ENCODE data around the gene ZC3H8.

Gene ZC3H8

DNA sequence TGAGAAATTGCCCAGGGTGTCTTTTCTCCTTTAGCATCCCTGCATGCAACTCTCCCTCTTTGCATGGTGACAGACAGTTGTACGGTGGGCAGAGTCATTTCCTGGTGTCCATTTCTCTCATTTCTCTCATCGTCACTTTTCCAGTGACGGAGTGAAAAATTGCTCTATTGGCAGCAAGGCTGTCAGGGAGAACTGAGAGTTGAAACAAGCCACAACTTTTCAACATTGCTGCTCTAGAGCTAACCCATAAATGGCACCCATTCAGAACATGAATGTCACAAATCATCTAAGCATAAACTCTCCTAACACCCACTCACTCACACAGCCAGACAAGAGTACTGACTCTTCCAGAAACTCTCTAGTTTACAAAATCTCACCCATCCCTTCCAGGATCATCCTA, 55.7 kb downstream of the ZC3H8 start:
- Histone ChIP-seq H3K36me3 (ENCODE audit: control insufficient read depth in 5 of 5, insufficient read depth in 5 of 5, low read length in 5 of 5) (peaks cover 0 to 4% (median 0%) of the 10 kb centered on the region in 5 donors), H3K9ac (ENCODE audit: low read length in 5 of 5) (no peak overlapping the region), H3K4me3 (ENCODE audit: low read depth in 1 of 5, low read length in 5 of 5) (no peak overlapping the region)

DNA sequence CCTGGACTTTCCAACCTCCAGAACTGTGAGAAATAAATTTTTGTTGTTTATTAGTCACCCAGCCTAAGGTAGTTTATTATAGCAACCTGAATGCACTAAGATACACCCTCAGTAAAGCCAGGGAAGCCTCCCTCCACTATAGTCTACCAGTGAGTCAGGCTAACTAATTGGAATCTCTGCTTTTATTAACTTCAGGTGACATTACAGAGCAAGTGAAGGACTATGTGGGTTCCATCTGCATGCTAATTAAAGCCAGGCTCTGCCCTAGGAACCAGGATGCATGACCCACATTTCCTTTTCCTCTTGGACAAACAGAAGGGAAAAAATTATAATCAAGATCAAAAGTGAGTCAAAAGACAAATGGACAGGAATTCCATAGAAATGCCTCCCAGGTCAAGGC, 56.1 kb downstream of the ZC3H8 start:
- Histone ChIP-seq H3K4me3 (ENCODE audit: low read depth in 1 of 5, low read length in 5 of 5) (no peak overlapping the region), H3K4me1 (ENCODE audit: control insufficient read depth in 5 of 5, insufficient read depth in 5 of 5, low read length in 5 of 5) (no peaks in the 10 kb centered on the region), H3K9me3 (ENCODE audit: control insufficient read depth in 5 of 5, low read length in 5 of 5) (peaks cover 0 to 5% (median 0%) of the 10 kb centered on the region in 5 donors), H3K27ac (ENCODE audit: low read depth, low read length) (no peak overlapping the region), H3K36me3 (ENCODE audit: control insufficient read depth in 5 of 5, insufficient read depth in 5 of 5, low read length in 5 of 5) (peaks cover 0 to 4% (median 0%) of the 10 kb centered on the region in 5 donors), H3K9ac (ENCODE audit: low read length in 5 of 5) (no peak overlapping the region), H3K27me3 (ENCODE audit: control insufficient read depth in 5 of 5, insufficient read depth in 4 of 5, low read length in 5 of 5) (no peaks in the 10 kb centered on the region)

More for the DNA sequence above, 55.7 kb downstream of the ZC3H8 start:
- peaks cover 0 to 8% (median 4%) of the 10 kb centered on the region in 5 donors for H3K9me3 ChIP-seq (ENCODE audit: control insufficient read depth in 5 of 5, low read length in 5 of 5)
- H3K4me1 ChIP-seq (ENCODE audit: control insufficient read depth in 5 of 5, insufficient read depth in 5 of 5, low read length in 5 of 5) = no peaks in the 10 kb centered on the region
- no peak overlapping the region for H3K27ac ChIP-seq (ENCODE audit: low read depth, low read length)
- H3K27me3 ChIP-seq (ENCODE audit: control insufficient read depth in 5 of 5, insufficient read depth in 4 of 5, low read length in 5 of 5) = no peaks in the 10 kb centered on the region

DNA sequence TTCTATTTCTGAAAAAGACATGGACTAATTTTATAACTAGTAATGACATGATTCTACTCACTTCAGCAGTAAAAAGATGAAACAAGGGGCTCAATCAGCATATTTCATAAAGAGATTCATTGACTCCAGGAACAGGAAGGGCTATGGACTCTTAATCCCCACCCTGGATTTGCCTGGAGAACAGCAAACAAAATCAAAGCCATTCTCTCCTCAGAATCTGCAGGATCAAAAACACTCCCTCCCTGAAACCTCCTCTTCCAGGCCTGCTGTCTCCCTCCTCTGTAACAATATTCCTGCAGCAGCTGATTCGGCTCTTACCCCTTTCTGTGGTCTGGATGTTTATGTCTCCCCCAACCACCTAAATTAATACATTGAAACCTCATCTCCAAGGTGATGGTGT, 57.0 kb downstream of the ZC3H8 start:
- Histone ChIP-seq H3K27ac (ENCODE audit: low read depth, low read length) (no peak overlapping the region), H3K9me3 (ENCODE audit: control insufficient read depth in 5 of 5, low read length in 5 of 5) (peaks cover 0 to 2% (median 0%) of the 10 kb centered on the region in 5 donors), H3K4me1 (ENCODE audit: control insufficient read depth in 5 of 5, insufficient read depth in 5 of 5, low read length in 5 of 5) (no peaks in the 10 kb centered on the region), H3K9ac (ENCODE audit: low read length in 5 of 5) (no peak overlapping the region), H3K4me3 (ENCODE audit: low read depth in 1 of 5, low read length in 5 of 5) (no peak overlapping the region), H3K36me3 (ENCODE audit: control insufficient read depth in 5 of 5, insufficient read depth in 5 of 5, low read length in 5 of 5) (no peaks in the 10 kb centered on the region), H3K27me3 (ENCODE audit: control insufficient read depth in 5 of 5, insufficient read depth in 4 of 5, low read length in 5 of 5) (no peaks in the 10 kb centered on the region)

DNA sequence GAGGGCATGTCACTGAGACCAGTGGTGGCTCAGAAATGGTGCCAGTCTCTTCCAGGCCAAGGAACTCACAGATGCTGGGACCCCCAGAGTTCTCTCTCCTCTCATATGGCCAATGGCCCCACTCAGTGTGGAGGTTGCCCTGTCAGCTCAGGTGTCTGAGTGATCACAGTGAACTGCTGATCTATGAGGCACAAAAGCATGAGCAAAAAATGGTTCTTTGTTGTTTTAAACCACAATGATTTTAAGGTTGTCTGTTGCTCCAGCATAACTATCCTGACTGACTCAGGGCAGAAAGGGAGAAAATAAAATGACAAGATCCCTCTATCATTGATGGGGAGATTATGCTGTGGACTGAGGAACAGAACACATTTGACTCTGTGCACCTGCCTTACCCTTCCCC, 58.9 kb downstream of the ZC3H8 start:
- Histone ChIP-seq H3K27me3 (ENCODE audit: control insufficient read depth in 5 of 5, insufficient read depth in 4 of 5, low read length in 5 of 5) (no peaks in the 10 kb centered on the region), H3K4me3 (ENCODE audit: low read depth in 1 of 5, low read length in 5 of 5) (no peak overlapping the region), H3K27ac (ENCODE audit: low read depth, low read length) (no peak overlapping the region), H3K4me1 (ENCODE audit: control insufficient read depth in 5 of 5, insufficient read depth in 5 of 5, low read length in 5 of 5) (no peaks in the 10 kb centered on the region), H3K9me3 (ENCODE audit: control insufficient read depth in 5 of 5, low read length in 5 of 5) (no peaks in the 10 kb centered on the region), H3K9ac (ENCODE audit: low read length in 5 of 5) (no peak overlapping the region), H3K36me3 (ENCODE audit: control insufficient read depth in 5 of 5, insufficient read depth in 5 of 5, low read length in 5 of 5) (no peaks in the 10 kb centered on the region)

DNA sequence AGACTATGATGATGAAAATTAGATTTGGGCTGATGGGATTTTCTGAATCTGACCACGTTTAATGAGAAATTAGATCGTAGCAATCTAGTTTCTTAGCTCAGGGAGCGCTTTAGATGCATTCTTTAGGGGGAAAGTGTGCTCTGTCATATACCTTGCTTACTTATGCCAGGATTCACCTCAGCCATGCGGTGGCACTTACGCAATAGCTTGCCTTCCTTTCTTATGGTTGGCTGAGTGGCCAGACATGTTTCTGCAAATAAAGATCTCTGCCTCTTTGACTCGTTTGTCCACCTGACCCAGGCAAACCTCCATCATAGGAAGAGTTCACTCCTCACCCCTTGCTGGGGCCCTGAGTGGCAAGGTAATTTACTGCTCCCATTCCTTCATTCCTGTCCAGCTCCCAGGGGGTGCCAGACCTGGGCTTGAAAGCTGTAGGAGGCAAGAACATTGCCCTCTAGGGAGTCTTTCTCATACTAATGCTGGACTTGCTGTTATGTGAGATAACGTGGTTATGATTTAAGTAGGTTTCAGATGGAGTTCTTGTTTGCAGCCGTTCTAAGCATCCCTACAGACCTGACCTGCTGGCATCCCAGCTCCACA, 59.6 kb downstream of the ZC3H8 start:
- H3K4me1 ChIP-seq (ENCODE audit: control insufficient read depth in 5 of 5, insufficient read depth in 5 of 5, low read length in 5 of 5) = no peaks in the 10 kb centered on the region
- H3K36me3 ChIP-seq (ENCODE audit: control insufficient read depth in 5 of 5, insufficient read depth in 5 of 5, low read length in 5 of 5) = no peaks in the 10 kb centered on the region
- no peaks in the 10 kb centered on the region for H3K27me3 ChIP-seq (ENCODE audit: control insufficient read depth in 5 of 5, insufficient read depth in 4 of 5, low read length in 5 of 5)
- H3K9me3 ChIP-seq (ENCODE audit: control insufficient read depth in 5 of 5, low read length in 5 of 5) = no peaks in the 10 kb centered on the region
- no peak overlapping the region for H3K9ac ChIP-seq (ENCODE audit: low read length in 5 of 5)
- no peak overlapping the region for H3K27ac ChIP-seq (ENCODE audit: low read depth, low read length)
- H3K4me3 ChIP-seq (ENCODE audit: low read depth in 1 of 5, low read length in 5 of 5) = no peak overlapping the region

DNA sequence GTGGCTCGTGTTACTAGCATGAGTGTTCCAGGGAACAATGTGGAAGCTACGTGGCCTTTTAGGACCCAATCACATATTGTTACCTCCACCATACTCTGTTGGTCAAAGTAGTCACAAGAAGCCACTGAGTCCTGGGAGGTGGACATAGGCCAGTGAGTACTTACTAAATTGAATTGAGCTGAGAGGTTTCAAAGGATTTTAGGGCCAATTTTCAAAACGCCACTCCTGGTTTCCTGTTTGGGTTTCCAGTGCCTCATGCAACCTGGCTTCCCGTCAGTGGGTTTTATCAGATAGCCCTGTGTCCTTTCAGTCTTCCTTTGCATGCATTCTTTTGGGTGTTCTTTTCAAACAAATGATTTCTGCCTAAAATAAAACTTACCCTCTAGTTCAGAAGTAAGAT, 60.4 kb downstream of the ZC3H8 start:
- no peaks in the 10 kb centered on the region for H3K4me1 ChIP-seq (ENCODE audit: control insufficient read depth in 5 of 5, insufficient read depth in 5 of 5, low read length in 5 of 5)
- no peak overlapping the region for H3K9ac ChIP-seq (ENCODE audit: low read length in 5 of 5)
- no peaks in the 10 kb centered on the region for H3K36me3 ChIP-seq (ENCODE audit: control insufficient read depth in 5 of 5, insufficient read depth in 5 of 5, low read length in 5 of 5)

DNA sequence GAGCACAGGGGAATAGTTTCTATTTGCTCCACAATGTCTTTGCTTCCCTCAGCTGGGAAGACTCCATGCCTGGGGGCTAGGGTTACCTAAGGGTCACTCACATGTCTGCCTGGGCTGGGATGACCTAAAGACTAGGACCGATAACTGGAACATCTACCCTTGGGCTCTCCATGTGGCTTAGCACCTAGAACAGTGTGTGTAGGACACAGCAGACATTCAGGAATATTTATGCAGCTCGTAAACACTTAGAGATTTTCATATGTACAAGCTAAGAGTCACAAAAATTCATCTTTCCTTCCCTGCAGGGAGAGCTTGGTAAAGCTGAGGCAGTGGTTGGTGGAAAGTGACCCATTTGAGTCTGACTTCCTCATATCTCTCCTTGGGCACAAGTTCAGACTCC, 60.8 kb downstream of the ZC3H8 start:
- H3K9ac ChIP-seq (ENCODE audit: low read length in 5 of 5) = no peak overlapping the region
- H3K36me3 ChIP-seq (ENCODE audit: control insufficient read depth in 5 of 5, insufficient read depth in 5 of 5, low read length in 5 of 5) = no peaks in the 10 kb centered on the region
- H3K27me3 ChIP-seq (ENCODE audit: control insufficient read depth in 5 of 5, insufficient read depth in 4 of 5, low read length in 5 of 5) = no peaks in the 10 kb centered on the region
- H3K27ac ChIP-seq (ENCODE audit: low read depth, low read length) = no peak overlapping the region
- H3K4me3 ChIP-seq (ENCODE audit: low read depth in 1 of 5, low read length in 5 of 5) = no peak overlapping the region
- H3K4me1 ChIP-seq (ENCODE audit: control insufficient read depth in 5 of 5, insufficient read depth in 5 of 5, low read length in 5 of 5) = no peaks in the 10 kb centered on the region
- no peaks in the 10 kb centered on the region for H3K9me3 ChIP-seq (ENCODE audit: control insufficient read depth in 5 of 5, low read length in 5 of 5)

More for the DNA sequence above, 60.4 kb downstream of the ZC3H8 start:
- Histone ChIP-seq H3K4me3 (ENCODE audit: low read depth in 1 of 5, low read length in 5 of 5) (no peak overlapping the region), H3K9me3 (ENCODE audit: control insufficient read depth in 5 of 5, low read length in 5 of 5) (no peaks in the 10 kb centered on the region), H3K27me3 (ENCODE audit: control insufficient read depth in 5 of 5, insufficient read depth in 4 of 5, low read length in 5 of 5) (no peaks in the 10 kb centered on the region), H3K27ac (ENCODE audit: low read depth, low read length) (no peak overlapping the region)

DNA sequence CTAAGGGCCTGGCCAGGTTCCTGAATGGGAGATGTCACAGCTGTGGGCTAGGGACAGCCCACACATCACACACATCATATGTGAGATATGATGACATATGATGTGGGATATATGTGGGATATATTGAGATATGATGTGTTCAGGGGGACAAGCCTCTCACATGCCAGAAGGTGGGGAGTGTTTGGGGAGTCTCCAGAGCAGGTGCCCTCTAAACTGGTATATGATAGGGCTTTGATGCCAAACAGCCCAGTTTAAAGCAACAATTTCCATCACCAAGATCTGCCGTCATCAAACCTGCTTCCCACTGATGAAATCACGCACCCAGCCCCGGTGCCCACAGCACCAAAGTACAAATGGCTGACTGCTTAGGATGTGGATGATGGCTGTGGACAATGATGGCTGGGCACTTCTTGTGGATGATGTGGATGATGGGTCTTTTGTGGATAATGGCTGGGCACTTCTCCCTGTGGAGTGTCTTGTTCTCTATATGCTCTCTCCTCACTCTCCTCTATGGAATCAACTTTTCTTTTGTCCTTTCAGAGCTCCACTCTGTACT, 65.8 kb downstream of the ZC3H8 start:
- H3K27me3 ChIP-seq (ENCODE audit: control insufficient read depth in 5 of 5, insufficient read depth in 4 of 5, low read length in 5 of 5) = no peaks in the 10 kb centered on the region
- no peaks in the 10 kb centered on the region for H3K36me3 ChIP-seq (ENCODE audit: control insufficient read depth in 5 of 5, insufficient read depth in 5 of 5, low read length in 5 of 5)
- no peaks in the 10 kb centered on the region for H3K9me3 ChIP-seq (ENCODE audit: control insufficient read depth in 5 of 5, low read length in 5 of 5)
- H3K4me1 ChIP-seq (ENCODE audit: control insufficient read depth in 5 of 5, insufficient read depth in 5 of 5, low read length in 5 of 5) = no peaks in the 10 kb centered on the region
- no peak overlapping the region for H3K9ac ChIP-seq (ENCODE audit: low read length in 5 of 5)
- H3K4me3 ChIP-seq (ENCODE audit: low read depth in 1 of 5, low read length in 5 of 5) = no peak overlapping the region
- H3K27ac ChIP-seq (ENCODE audit: low read depth, low read length) = no peak overlapping the region

DNA sequence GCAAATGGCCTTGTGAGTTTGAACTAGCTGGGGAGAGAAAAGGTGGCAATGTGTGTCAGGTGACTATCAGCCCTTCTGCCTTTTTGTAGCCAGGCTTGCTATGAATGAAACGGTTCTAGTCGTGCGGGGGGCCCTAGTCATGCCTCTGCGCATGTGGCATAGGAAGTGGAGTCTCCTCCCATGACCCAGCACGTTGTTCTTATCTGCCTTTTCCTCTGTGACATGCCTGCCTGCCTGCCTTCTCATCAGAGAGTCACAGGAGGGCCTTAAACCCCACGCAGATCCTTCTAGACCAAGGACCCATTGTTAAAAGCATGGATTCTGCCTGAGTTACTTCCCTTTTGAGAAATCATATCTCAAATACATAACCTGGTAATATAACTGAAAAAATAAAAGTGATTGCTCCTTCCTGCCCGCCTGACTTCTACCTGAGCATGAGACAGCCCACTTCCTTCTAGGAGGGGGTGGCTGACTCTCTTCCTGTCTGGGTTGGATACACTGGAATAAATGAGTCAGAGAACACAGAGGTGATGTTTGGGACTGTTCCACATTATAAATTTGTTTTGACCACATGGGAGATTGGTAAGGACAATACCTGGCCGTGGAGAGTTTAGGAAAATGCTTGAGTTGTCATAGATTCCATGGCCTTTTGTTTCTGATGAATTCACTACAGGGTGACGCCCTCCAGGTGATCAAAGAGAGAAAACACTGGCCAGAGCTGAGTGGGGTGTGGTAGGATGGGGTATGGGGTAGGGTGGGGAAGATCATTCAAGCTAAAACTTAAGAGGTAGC, 66.8 kb downstream of the ZC3H8 start:
- Histone ChIP-seq H3K36me3 (ENCODE audit: control insufficient read depth in 5 of 5, insufficient read depth in 5 of 5, low read length in 5 of 5) (no peaks in the 10 kb centered on the region), H3K9me3 (ENCODE audit: control insufficient read depth in 5 of 5, low read length in 5 of 5) (no peaks in the 10 kb centered on the region), H3K27me3 (ENCODE audit: control insufficient read depth in 5 of 5, insufficient read depth in 4 of 5, low read length in 5 of 5) (no peaks in the 10 kb centered on the region), H3K9ac (ENCODE audit: low read length in 5 of 5) (no peak overlapping the region), H3K4me1 (ENCODE audit: control insufficient read depth in 5 of 5, insufficient read depth in 5 of 5, low read length in 5 of 5) (no peaks in the 10 kb centered on the region), H3K27ac (ENCODE audit: low read depth, low read length) (no peak overlapping the region), H3K4me3 (ENCODE audit: low read depth in 1 of 5, low read length in 5 of 5) (no peak overlapping the region)

DNA sequence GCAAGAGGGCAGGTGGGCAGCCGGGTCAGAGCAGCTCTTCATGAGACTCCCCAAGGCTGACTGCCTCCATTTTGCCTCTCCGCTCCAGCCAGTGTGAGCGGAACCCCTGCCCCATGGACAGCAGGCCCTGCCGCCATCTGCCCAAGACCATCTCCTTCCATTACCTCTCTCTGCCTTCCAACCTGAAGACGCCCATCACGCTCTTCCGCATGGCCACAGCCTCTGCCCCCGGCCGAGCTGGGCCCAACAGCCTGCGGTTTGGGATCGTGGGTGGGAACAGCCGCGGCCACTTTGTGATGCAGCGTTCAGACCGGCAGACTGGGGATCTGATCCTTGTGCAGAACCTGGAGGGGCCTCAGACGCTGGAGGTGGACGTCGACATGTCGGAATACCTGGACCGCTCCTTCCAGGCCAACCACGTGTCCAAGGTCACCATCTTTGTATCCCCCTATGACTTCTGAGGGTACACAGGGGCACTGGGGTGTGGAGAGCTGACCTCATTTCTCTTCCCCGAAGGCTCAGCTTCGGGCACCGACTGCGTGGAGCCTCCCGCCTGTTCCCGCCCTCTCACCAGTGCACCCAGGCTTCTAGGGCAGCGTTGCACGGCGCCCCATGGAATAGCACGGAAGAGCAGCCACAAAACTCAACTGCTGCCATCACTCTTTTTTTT, 67.7 kb downstream of the ZC3H8 start:
- H3K27ac ChIP-seq (ENCODE audit: low read depth, low read length) = no peak overlapping the region
- H3K4me1 ChIP-seq (ENCODE audit: control insufficient read depth in 5 of 5, insufficient read depth in 5 of 5, low read length in 5 of 5) = no peaks in the 10 kb centered on the region
- H3K27me3 ChIP-seq (ENCODE audit: control insufficient read depth in 5 of 5, insufficient read depth in 4 of 5, low read length in 5 of 5) = peaks cover 0 to 3% (median 2%) of the 10 kb centered on the region in 5 donors
- no peaks in the 10 kb centered on the region for H3K36me3 ChIP-seq (ENCODE audit: control insufficient read depth in 5 of 5, insufficient read depth in 5 of 5, low read length in 5 of 5)
- no peak overlapping the region for H3K9ac ChIP-seq (ENCODE audit: low read length in 5 of 5)
- H3K9me3 ChIP-seq (ENCODE audit: control insufficient read depth in 5 of 5, low read length in 5 of 5) = no peaks in the 10 kb centered on the region
- H3K4me3 ChIP-seq (ENCODE audit: low read depth in 1 of 5, low read length in 5 of 5) = no peak overlapping the region

Measured in subcutaneous abdominal adipose tissue (tissue), 5 donors.